ENCODE data around the gene JAK1. TPM values are rescaled to one million over a fixed set of nuclear protein-coding genes. Genes with fewer than 3 reads are reported as not detected.

Gene JAK1
- total and polyA plus RNA-seq, 2 donors (not counting 3 experiments of a cell fraction or from before 2014, with no cell fraction given), result 68.8 to 177 TPM

DNA sequence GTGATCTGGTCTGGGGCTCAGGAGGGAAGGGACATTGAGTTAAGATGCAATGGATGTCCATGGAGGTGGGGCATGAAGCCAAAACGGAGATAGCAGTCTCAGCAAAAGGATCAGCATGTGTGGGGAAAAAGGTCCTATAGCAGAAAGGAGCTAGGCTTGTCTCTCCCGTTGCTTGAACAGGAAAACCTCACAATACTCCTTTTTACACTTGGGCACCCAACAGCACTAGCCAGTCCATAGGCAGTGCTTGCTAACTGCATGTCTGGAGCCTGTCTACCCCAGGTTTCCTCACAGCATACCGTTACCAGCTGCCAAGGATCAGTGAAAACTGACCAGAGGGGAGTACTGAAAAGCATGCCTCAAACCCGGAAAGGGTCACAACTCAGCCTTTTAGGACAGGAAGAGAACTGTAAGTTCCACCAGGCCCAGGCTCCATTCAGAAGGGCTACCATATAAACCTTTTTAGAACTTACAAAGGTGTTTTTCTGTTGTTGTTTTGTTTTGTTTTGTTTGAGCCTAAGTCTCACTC lies 78.6 kb downstream of the JAK1 start:
- H3K36me3 ChIP-seq (ENCODE audit: control insufficient read depth in 2 of 2, extremely low read depth in 1 of 2, insufficient read depth in 2 of 2, low read length in 2 of 2), result peaks cover 3 to 6% of the 10 kb centered on the region in 2 experiments
- BruUV-seq (replicated peaks), result no TSS peak
- intact Hi-C loops (cut with micrococcal nuclease), result no loop called here
- H3K9ac ChIP-seq (replicated peaks; ENCODE audit: extremely low read depth, insufficient read depth, low read length), result no peak overlapping the region
- FAIRE-seq (no peak), DNase-seq (ENCODE audit: low read depth, low spot score) (no peak)
- H4K20me1 ChIP-seq (replicated peaks; ENCODE audit: control insufficient read depth, extremely low read depth, insufficient read depth, low read length), result no peaks in the 10 kb centered on the region
- H3K79me2 ChIP-seq (ENCODE audit: control insufficient read depth, insufficient read depth, low read length), result peaks cover 79% of the 10 kb centered on the region
- H3K4me1 ChIP-seq (ENCODE audit: control insufficient read depth, extremely low read depth, insufficient read depth, low read length), result peaks cover 38% of the 10 kb centered on the region
- CTCF ChIA-PET, result interaction anchor here (0.8 kb wide), 1 partner anchor 63 kb away, joined by 3 read pairs; no protein-coding TSS in a partner anchor
- H3K9me1 ChIP-seq (replicated peaks; ENCODE audit: control insufficient read depth, extremely low read depth, insufficient read depth, low read length), result no peaks in the 10 kb centered on the region
- POLR2A ChIA-PET, result no interaction called here
- H3K27ac ChIP-seq (ENCODE audit: insufficient read depth, low read depth, low read length), result no peak overlapping the region
- H3K4me2 ChIP-seq (ENCODE audit: insufficient read depth, low read length), result no peak overlapping the region
- TF ChIP-seq POLR2AphosphoS5 (IDR thresholded peaks at IDR 0.05; ENCODE audit: insufficient read depth, low read depth, low read length) (no peak), GATA2 (IDR thresholded peaks at IDR 0.05; ENCODE audit: insufficient read depth, insufficient read length, low read depth, low read length) (no peak), POLR2A (IDR thresholded peaks at IDR 0.05; ENCODE audit: low read depth, low read length) (no peak), CTCF (IDR thresholded peaks at IDR 0.05; ENCODE audit: extremely low read depth in 1 of 2, insufficient read depth in 1 of 2, low read depth in 1 of 2, low read length in 2 of 2) (no peak), MYC (IDR thresholded peaks at IDR 0.05; ENCODE audit: low read depth, low read length) (no peak), FOS (IDR thresholded peaks at IDR 0.05; ENCODE audit: borderline replicate concordance, insufficient read depth, low read length) (no peak)
- TF ChIP-seq, protein P1, sequence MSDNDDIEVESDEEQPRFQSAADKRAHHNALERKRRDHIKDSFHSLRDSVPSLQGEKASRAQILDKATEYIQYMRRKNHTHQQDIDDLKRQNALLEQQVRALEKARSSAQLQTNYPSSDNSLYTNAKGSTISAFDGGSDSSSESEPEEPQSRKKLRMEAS (IDR thresholded peaks at IDR 0.05; ENCODE audit: insufficient read depth, insufficient read length), result no peak
- no peaks in the 10 kb centered on the region for H3K9me3 ChIP-seq (replicated peaks; ENCODE audit: control insufficient read depth, insufficient read depth, low read length)
- dilution Hi-C loops (cut with MboI; ENCODE audit: extremely low pct_ligation_motif_present, low sequenced_read_pairs), result no loop called here
- H3K27me3 ChIP-seq (ENCODE audit: control insufficient read depth in 2 of 2, insufficient read depth in 2 of 2, low read length in 2 of 2), result no peaks in the 10 kb centered on the region
- H2AFZ ChIP-seq (ENCODE audit: low read depth, low read length), result no peak overlapping the region
- no peak overlapping the region for H3K4me3 ChIP-seq (replicated peaks in 1 of 3; ENCODE audit: insufficient read depth in 1 of 3, low read depth in 1 of 3, low read length in 3 of 3)

Data from endothelial cell of umbilical vein (primary cell).